Measurements from ENCODE around the gene HOXC9. TPM values are rescaled to one million over a fixed set of nuclear protein-coding genes. Genes with fewer than 3 reads are reported as not detected.

Gene HOXC9
- total RNA-seq, 1 experiment from 2014 or later, result 11.3 TPM

DNA sequence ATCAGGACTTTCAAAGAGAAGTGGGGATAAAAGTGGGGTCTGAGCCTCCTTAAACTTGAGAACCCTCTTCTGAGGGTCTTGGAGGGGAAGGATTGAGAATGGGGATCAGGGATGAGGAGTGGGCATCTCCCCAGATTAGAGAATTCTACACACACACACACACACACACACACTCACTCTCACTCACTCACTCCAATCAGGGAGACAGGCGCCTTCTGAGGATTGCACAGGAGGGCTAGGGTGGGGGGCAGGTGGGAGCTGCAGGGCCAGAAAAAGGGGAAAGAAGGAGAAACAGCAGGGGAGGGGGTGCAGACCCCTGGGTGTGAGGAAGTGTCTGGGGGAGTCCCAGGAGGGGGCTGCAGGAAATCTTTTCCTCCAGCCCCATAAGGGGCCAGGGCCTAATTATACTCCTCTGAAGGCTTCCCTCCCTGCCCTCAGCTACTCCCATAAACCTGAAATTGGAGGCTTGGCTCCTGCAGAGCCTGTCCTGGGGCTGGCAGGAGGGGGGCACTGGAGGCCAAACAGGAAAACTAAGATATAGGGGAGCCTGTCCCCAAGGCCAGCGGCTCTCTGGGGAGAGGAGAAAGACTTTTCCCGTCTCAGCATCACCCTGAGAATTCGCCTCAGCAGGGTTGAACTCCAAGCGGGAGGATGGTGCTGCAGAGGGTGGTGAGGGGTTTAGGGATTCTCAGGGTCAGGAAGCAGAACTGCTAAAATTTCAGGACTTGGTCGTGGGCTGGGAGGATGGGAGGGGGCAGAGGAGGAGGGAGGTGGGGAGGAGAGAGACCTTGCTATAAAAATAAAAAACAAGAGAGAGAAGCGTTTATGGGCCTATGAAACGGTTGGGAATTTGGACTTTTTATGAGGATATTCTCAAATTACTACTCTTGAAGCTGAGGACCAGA, 1.6 kb downstream of the HOXC9 start (continued):
- TF ChIP-seq RAD21 (IDR thresholded peaks at IDR 0.05; ENCODE audit: low read depth) (no peak), EZH2 (IDR thresholded peaks at IDR 0.05) (no peak), ZFX (IDR thresholded peaks at IDR 0.05) (no peak), JUND (IDR thresholded peaks at IDR 0.05) (no peak), FOSL1 (IDR thresholded peaks at IDR 0.05; ENCODE audit: low read depth) (no peak), POLR2AphosphoS5 (IDR thresholded peaks at IDR 0.05; ENCODE audit: low read depth, low read length) (no peak), SRF (IDR thresholded peaks at IDR 0.05; ENCODE audit: low read depth) (no peak), EZH2phosphoT487 (IDR thresholded peaks at IDR 0.05; ENCODE audit: borderline replicate concordance) (no peak), ELF1 (IDR thresholded peaks at IDR 0.05; ENCODE audit: borderline replicate concordance, low read depth) (no peak)
- TF ChIP-seq, protein P1, sequence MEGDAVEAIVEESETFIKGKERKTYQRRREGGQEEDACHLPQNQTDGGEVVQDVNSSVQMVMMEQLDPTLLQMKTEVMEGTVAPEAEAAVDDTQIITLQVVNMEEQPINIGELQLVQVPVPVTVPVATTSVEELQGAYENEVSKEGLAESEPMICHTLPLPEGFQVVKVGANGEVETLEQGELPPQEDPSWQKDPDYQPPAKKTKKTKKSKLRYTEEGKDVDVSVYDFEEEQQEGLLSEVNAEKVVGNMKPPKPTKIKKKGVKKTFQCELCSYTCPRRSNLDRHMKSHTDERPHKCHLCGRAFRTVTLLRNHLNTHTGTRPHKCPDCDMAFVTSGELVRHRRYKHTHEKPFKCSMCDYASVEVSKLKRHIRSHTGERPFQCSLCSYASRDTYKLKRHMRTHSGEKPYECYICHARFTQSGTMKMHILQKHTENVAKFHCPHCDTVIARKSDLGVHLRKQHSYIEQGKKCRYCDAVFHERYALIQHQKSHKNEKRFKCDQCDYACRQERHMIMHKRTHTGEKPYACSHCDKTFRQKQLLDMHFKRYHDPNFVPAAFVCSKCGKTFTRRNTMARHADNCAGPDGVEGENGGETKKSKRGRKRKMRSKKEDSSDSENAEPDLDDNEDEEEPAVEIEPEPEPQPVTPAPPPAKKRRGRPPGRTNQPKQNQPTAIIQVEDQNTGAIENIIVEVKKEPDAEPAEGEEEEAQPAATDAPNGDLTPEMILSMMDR (IDR thresholded peaks at IDR 0.05 in 2 of 3, conservative IDR thresholded peaks at IDR 0.05 in 1 of 3; ENCODE audit: borderline replicate concordance in 1 of 3, insufficient read depth in 1 of 3, low read depth in 2 of 3, low read length in 2 of 3), result no peak
- TF ChIP-seq, protein P2, sequence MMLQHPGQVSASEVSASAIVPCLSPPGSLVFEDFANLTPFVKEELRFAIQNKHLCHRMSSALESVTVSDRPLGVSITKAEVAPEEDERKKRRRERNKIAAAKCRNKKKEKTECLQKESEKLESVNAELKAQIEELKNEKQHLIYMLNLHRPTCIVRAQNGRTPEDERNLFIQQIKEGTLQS (IDR thresholded peaks at IDR 0.05), result no peak

GRCh38 chr12:54002278-54002914, 2.4 kb downstream of the HOXC9 start:
- ATAC-seq, result no peak
- Histone ChIP-seq H3K9me3 (ENCODE audit: control insufficient read depth in 1 of 2, insufficient read depth in 1 of 2, low read depth in 1 of 2, low read length in 2 of 2) (no peaks in the 10 kb centered on the region), H3K4me1 (ENCODE audit: control insufficient read depth in 1 of 2, insufficient read depth in 2 of 2, low read length in 2 of 2) (peaks cover 13 to 32% of the 10 kb centered on the region in 2 experiments), H3K4me2 (ENCODE audit: low read length) (no peak overlapping the region), H3K9ac (ENCODE audit: low read length) (no peak overlapping the region), H4K20me1 (ENCODE audit: insufficient read depth) (no peaks in the 10 kb centered on the region), H3K36me3 (ENCODE audit: control insufficient read depth in 1 of 2, insufficient read depth in 2 of 2, low read length in 2 of 2) (peaks cover 0 to 6% of the 10 kb centered on the region in 2 experiments; a peak in 1 of 4 replicates), H3K27ac (ENCODE audit: low read depth, low read length) (no peak overlapping the region), H3K79me2 (ENCODE audit: insufficient read depth, low read length) (peaks cover 31% of the 10 kb centered on the region), H3K9me2 (ENCODE audit: insufficient read depth) (no peaks in the 10 kb centered on the region), H2AFZ (ENCODE audit: low read depth, low read length, poor library complexity, severe bottlenecking) (no peak overlapping the region), H3K27me3 (ENCODE audit: insufficient read depth, low read length) (no peaks in the 10 kb centered on the region), H3K4me3 (replicated peaks in 1 of 2; ENCODE audit: low read depth in 1 of 2, low read length in 2 of 2) (no peak overlapping the region)
- intact Hi-C loops (cut with micrococcal nuclease), result no loop called here
- ChIA-PET POLR2A (no interaction called here), RAD21 (ENCODE audit: low non-redundant PET in 1 of 2, low total read pairs in 2 of 2, uncharacterized antibody in 2 of 2, unreplicated experiment in 2 of 2) (no interaction called here), CTCF (interaction anchor here (1.0 to 2.2 kb wide), 4 partner anchors 17 to 199 kb away, joined by 3 to 8 read pairs (median 6); partner anchors contain the start of gene HOXC10)
- TF ChIP-seq ZNF274 (IDR thresholded peaks at IDR 0.05; ENCODE audit: low read depth, low read length) (no peak), EZH2phosphoT487 (IDR thresholded peaks at IDR 0.05; ENCODE audit: borderline replicate concordance) (no peak), POLR2A (IDR thresholded peaks at IDR 0.05; ENCODE audit: borderline replicate concordance, extremely low read depth, insufficient read depth, insufficient read length) (no peak), EZH2 (IDR thresholded peaks at IDR 0.05) (no peak), TCF7L2 (IDR thresholded peaks at IDR 0.05; ENCODE audit: borderline replicate concordance, extremely low read depth, insufficient read depth, insufficient read length) (no peak), SRF (IDR thresholded peaks at IDR 0.05; ENCODE audit: low read depth) (no peak), RAD21 (IDR thresholded peaks at IDR 0.05; ENCODE audit: low read depth) (no peak), CEBPB (IDR thresholded peaks at IDR 0.05; ENCODE audit: low read depth) (no peak), FOSL1 (IDR thresholded peaks at IDR 0.05; ENCODE audit: low read depth) (no peak), ZFX (IDR thresholded peaks at IDR 0.05) (no peak), ELF1 (IDR thresholded peaks at IDR 0.05; ENCODE audit: borderline replicate concordance, low read depth) (no peak), CBX3 (IDR thresholded peaks at IDR 0.05; ENCODE audit: low read depth) (no peak)
- TF ChIP-seq, protein P1 (IDR thresholded peaks at IDR 0.05 in 2 of 3, conservative IDR thresholded peaks at IDR 0.05 in 1 of 3; ENCODE audit: borderline replicate concordance in 1 of 3, insufficient read depth in 1 of 3, low read depth in 2 of 3, low read length in 2 of 3), result no peak
- TF ChIP-seq, protein P2 (IDR thresholded peaks at IDR 0.05), result no peak
- TF ChIP-seq, protein P3, sequence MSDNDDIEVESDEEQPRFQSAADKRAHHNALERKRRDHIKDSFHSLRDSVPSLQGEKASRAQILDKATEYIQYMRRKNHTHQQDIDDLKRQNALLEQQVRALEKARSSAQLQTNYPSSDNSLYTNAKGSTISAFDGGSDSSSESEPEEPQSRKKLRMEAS (IDR thresholded peaks at IDR 0.05), result no peak
- DNase-seq (ENCODE audit: low read depth, low spot score), result no peak
- no TSS peak for BruUV-seq (replicated peaks)

All from HCT116 (cell line).